HAP-1 (cell line): ENCODE data around the gene TAOK2.
"Not testable (repeated sequence)": the region's sequence is repeated elsewhere in the genome, so short reads cannot be mapped to it uniquely, and the experiment has no call there.

Experiments used
- DNase-seq, 2 experiments: peaks; one replicate each; pipeline ENCODE4 v3.0.0-alpha.2; 2016 to 2020; ENCODE audit warnings: low spot score in 2 of 2
- H3K27me3 ChIP-seq: fragments of 250-450 bp; sonication (Bioruptor Pico); 2 replicates; pipeline ENCODE4 v1.5.1; 2020; ENCODE audit warnings: low read depth, mild to moderate bottlenecking, moderate library complexity
- H3K36me3 ChIP-seq: fragments of 250-450 bp; sonication (Bioruptor Pico); replicated peaks from 2 replicates; pipeline ENCODE4 v1.5.1; 2020; ENCODE audit warnings: mild to moderate bottlenecking
- H3K4me1 ChIP-seq: fragments of 250-450 bp; sonication (Bioruptor Pico); 2 replicates; pipeline ENCODE4 v1.5.1; 2020; ENCODE audit warnings: mild to moderate bottlenecking
- H3K4me3 ChIP-seq: fragments of 250-450 bp; sonication (Bioruptor Pico); 2 replicates; pipeline ENCODE4 v1.5.1; 2020; ENCODE audit warnings: mild to moderate bottlenecking, moderate library complexity
- H3K9me3 ChIP-seq: fragments of 250-450 bp; sonication (Bioruptor Pico); 2 replicates; pipeline ENCODE4 v1.5.1; 2020; ENCODE audit warnings: mild to moderate bottlenecking, moderate library complexity
- in situ Hi-C: fragments of 300-500 bp; cut with MboI; formaldehyde crosslinking; loops from 3 replicates; pipeline ENCODE4 v1.14.3; 2020; ENCODE audit warnings: low sequenced_read_pairs, inconsistent platforms, mixed read lengths

The TAOK2 gene

DNA sequence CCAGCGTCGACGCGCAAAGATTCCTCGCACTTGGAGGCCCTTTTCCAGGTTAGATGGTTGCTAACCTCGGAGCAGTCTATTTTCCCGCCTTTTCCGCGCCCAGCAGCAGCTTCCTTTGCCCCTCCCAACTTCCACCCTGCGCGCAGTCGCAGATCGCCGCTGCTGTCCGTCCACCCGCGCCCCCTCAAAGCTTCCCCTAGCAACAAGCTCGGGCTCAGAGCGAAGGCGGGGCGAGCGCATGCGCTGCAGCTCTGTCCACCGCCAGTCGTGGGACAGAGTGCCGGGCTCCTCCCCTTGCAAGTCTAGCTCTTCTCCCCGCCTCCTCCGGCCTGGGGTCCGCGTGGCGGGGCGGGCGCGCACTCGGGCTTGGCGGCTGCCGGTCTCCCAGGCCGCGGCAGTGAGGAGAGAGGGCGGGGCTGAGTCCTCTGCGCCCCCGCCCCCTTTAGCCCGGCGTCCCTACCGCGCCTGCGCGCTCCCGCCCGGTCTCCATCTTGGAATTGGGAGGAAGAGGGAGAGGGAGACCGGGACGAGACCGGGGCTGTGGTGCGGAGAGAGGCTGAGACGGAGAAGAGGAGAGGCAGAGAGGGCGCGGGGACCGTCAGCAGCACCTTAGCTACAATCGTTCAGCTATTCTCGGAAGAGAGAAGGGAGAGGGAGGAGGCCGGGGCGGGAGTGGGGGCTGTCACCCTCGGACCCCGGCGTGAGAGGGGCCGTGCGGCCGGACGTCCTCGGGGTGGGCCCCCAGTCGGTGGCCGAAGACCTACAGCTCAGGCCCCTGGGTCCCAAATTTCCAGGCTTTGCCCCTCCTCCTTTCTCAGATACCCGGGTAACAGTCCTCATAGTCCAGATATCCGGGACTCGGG is at the start of gene TAOK2:
TSS of gene TAOK2 (plus strand) at position 485 of the 863 bp plus-strand sequence. CDS start 3,905 bp downstream, outside the sequence.
- Histone ChIP-seq H3K27me3 (no peaks in the 10 kb centered on the region), H3K36me3 (peaks cover 23% of the 10 kb centered on the region), H3K4me3 (peak within 1 kb of the TSS; percentile 73), H3K4me1 (peaks cover 4% of the 10 kb centered on the region; the same call in 1 of the 2 replicates), H3K9me3 (peaks cover 6% of the 10 kb centered on the region)
- in situ Hi-C loops: no loop called here
- peak; percentile 98 to 99 for DNase-seq

DNA sequence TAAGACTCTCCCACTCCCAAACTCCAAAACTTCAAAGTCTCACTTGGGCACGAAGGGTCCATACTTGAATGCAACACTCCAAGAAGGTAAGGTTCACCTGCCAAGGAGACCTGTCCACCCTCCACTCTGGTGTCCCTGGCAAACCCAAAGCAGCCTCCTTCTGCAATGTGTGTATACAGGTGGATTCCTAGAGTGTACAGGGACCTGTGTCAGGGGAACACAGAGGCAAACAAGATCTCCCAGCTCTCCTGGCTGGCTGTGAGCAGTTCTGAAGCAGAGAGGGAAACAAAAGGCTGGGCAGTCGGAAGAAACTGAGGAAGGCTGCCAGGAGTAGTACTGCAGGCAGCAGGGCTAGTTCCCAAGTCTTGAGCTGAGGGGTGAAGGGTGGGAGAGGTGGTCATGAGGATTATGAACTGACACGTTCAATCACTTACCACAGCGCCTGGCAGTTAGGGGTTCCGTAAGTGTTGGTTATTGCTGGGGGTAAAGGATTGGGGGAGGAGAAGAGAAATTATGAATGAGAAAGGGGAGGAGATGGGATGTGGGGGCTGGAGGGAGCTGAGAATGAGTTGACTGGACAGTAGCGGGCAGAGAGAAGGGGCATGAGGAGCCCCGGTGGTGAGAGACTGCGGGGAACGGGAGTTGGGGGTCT is 48.4 kb upstream of the TAOK2 start:
- H3K4me3 ChIP-seq: peak overlapping the region; percentile 66
- H3K9me3 ChIP-seq: no peaks in the 10 kb centered on the region
- H3K4me1 ChIP-seq: peaks cover 39% of the 10 kb centered on the region
- H3K36me3 ChIP-seq: no peaks in the 10 kb centered on the region
- in situ Hi-C loops: no loop called here
- no peaks in the 10 kb centered on the region for H3K27me3 ChIP-seq
- no peak for DNase-seq

DNA sequence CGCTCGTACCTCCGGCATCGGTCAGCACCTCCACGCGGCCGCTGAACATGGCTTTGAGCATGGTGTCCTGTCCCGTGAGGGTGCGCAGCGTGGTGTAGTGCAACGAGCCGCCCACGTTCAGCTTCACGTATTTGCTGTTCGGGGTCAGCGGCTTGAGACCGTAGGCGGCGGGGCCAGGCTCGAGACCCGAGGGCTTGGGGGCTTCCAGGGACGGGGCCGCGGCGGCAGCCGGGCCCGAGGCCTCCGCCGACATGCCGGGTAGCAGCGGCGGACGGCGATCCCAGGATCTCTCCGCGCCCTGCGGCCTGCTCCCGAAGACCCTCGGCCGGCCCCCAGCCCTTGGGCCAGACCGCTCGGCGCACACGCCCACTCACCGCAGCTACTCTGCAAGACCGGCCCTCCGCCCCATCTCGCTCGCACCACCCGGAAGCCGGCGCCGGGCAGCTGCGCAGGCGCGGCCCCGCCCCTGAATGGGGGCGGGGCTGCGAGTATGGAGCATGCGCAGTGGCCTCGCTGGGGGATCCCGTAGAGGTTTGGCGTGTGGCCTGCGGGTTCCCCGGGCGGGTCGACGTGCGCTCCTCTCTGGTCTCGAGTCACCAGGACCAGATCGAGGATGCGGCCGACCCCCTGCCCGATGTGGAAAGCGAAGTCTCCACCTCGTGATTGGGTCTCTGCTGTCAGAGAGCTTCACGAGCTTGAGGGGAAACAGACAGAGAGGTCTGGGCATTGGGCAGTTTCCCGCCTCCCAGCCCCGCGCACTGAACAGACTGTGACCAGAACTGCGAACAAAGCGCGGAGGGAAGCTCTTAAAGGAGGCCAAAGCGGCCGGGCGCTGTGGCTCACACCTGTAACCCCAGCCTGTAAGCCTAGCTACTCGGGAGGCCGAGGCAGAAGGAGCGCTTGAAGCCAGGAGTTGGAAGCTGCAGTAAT is 47.6 kb upstream of the TAOK2 start, which contains the start of gene KCTD13:
TSS of gene KCTD13 (minus strand) at position 446 of the 930 bp plus-strand sequence. CDS start at position 253, 193 bp downstream.
- DNase-seq: peak; percentile 77 to 90
- no peaks in the 10 kb centered on the region for H3K27me3 ChIP-seq

DNA sequence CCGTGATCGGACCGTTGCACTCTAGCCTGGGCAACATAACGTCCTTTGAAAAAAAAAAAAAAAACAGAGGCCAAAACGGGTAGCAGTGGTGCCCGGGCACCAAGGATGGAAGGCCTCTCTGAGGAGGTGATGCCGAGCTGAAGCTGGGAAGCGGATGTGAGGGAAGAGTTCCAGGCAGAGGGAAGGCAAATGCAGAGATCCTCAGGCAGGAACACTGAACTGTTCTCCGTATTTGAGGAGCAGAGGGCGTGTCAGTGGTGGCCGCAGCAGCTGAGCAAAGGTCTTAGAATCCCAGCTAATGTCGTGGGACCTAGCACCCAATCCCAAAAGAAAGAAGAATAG is 47.0 kb upstream of the TAOK2 start:
- peak overlapping the region; percentile 66 for H3K4me3 ChIP-seq
- no peaks in the 10 kb centered on the region for H3K27me3 ChIP-seq
- no peak for DNase-seq
- in situ Hi-C loops: no loop called here
- no peaks in the 10 kb centered on the region for H3K9me3 ChIP-seq
- peaks cover 26% of the 10 kb centered on the region for H3K4me1 ChIP-seq
- H3K36me3 ChIP-seq: no peaks in the 10 kb centered on the region

More for the DNA sequence above, 47.6 kb upstream of the TAOK2 start, which contains the start of gene KCTD13:
- in situ Hi-C loops: no loop called here
- Histone ChIP-seq H3K4me3 (peak within 1 kb of the TSS; percentile 66), H3K4me1 (peaks cover 31% of the 10 kb centered on the region), H3K9me3 (no peaks in the 10 kb centered on the region), H3K36me3 (no peaks in the 10 kb centered on the region)

DNA sequence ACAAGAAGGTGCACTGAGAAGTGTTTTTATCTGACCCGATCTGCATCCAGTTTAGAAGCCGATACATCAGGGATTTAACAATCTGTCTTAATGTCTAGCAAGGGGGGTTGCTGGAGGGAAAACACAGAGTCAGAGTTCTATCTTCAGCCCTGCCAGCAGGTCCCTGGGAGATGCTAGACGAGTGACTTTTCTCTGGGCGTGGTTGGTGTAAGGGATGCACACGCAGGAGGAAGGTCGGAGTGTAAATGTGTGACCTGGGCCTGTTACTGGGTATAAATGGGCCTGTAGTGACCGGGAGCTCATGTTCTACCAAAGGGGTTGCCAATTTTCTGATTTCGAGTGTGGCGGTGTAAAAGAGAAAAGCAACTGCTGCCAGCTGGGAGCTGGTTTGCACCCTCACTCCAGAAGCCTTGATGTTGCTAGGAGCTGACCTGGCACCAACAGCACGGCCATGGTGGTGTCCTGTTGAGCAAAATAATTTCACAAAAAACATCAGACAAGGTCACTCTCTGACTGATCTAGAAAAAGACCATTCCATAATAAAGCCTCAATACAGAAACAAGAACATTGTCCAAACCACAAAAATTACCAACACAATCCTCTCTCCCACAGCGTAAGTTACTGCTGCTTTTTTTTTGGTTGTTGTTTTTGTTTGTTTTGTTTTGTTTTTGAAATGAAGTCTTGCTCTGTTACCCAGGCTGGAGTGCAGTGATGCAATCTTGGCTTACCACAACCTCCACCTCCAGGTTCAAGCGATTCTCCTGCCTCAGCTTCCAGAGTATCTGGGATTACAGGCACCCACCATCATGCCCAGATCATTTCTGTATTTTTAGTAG is 46.4 kb upstream of the TAOK2 start:
- H3K9me3 ChIP-seq: no peaks in the 10 kb centered on the region
- H3K27me3 ChIP-seq: no peaks in the 10 kb centered on the region
- DNase-seq: no peak
- no peaks in the 10 kb centered on the region for H3K36me3 ChIP-seq
- in situ Hi-C loops: no loop called here
- peaks cover 20% of the 10 kb centered on the region for H3K4me1 ChIP-seq
- H3K4me3 ChIP-seq: peak overlapping the region; percentile 66

DNA sequence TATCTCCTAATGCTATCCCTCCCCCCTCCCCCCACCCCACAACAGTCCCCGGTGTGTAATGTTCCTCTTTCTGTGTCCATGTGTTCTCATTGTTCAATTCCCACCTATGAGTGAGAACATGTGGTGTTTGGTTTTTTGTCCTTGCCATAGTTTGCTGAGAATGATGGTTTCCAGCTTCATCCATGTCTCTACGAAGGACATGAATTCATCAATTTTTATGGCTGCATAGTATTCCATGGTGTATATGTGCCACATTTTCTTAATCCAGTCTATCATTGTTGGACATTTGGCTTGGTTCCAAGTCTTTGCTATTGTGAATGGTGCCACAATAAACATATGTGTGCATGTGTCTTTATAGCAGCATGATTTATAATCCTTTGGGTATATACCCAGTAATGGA is 41.9 kb upstream of the TAOK2 start:
- H3K36me3 ChIP-seq, H3K4me1 ChIP-seq, in situ Hi-C loops, H3K4me3 ChIP-seq, DNase-seq, H3K27me3 ChIP-seq, H3K9me3 ChIP-seq: not testable (repeated sequence)

DNA sequence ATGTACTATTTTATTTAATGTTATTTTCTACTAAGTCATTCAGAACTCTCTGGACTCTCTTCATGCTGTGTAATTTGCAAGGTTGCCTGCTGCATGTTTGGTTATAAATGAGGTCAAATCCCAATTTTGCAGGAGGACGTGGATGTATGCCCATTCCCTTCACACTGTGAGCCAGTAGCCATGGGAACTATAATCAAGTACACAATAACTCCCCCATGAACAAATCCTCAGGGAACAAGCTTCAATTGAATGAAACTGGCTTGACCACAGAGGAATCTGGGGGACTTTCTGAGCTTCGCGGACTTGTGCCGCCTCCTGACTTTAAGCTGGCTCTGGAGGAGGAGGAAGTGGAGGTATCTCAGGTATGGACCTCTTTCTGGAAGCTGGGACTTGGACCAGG is 33.0 kb upstream of the TAOK2 start:
- DNase-seq: peak in 1 of 2 experiments; percentile 20
- Histone ChIP-seq H3K27me3 (no peaks in the 10 kb centered on the region), H3K4me1 (peaks cover 13% of the 10 kb centered on the region), H3K9me3 (no peaks in the 10 kb centered on the region; the same call in 1 of the 2 replicates), H3K36me3 (no peaks in the 10 kb centered on the region), H3K4me3 (no peak overlapping the region)
- in situ Hi-C loops: no loop called here

DNA sequence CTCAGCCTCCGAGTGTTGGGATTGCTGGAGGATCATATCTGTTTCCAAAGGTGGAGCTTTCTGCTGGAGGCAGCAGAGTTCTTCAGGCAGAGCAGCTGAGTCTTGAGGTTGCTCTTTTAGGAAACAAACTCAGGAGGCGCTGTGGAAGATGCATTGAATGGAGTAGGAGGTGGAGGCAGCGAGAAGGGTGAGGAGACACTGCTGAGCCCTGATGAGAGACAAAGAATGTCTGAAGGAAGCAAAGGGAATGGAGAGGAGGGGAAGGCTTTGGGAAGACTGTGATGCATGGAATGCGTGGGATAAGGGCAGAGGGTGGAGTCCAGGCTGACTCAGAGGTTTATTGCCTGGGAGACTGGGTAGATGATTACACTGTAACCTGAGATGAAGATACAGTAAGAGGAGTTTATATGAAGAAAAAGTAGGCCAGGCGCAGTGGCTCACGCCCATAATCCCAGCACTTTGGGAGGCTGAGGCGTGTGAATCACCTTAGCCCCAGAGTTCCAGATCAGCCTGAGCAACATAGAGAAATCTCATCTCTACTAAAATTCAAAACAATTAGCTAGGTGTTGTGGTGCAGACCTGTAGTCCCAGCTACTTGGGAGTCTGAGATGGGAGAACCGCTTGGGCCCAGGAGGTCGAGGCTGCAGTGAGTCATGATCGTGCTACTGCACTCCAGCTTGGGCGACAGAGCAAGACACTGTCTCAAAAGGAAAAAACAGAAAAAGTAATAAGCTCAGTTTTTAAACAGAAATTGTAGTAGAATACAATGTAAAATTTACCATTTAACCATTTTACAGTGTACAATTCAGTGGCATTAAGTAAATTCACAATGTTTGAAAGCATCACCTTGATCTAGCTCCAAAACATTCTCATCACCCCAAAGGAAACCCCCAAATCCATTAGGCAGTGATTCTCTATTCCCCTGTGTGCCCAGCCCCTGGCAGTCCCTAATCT is 29.5 kb upstream of the TAOK2 start:
- peaks cover 13% of the 10 kb centered on the region for H3K4me1 ChIP-seq
- H3K27me3 ChIP-seq: no peaks in the 10 kb centered on the region
- H3K9me3 ChIP-seq: peaks cover 2% of the 10 kb centered on the region; the same call in 1 of the 2 replicates
- no peaks in the 10 kb centered on the region for H3K36me3 ChIP-seq
- DNase-seq: peak; percentile 78 to 93
- H3K4me3 ChIP-seq: no peak overlapping the region
- in situ Hi-C loops: no loop called here

DNA sequence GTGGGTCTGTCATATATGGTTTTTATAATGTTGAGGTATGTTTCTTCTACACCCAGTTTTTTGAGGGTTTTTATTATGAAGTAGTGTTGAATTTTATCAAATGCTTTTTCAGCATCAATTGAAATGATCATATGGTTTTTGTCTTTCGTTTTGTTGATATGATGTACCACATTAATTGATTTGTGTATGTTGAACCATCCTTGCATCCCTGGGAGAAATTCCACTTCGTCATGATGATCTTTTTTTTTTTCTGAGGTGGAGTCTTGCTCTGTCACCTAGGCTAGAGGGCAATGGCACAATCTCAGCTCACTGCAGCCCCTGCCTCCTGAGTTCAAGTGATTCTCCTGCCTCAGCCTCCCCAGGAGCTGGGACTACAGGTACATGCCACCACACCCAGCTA is 25.8 kb upstream of the TAOK2 start:
- Histone ChIP-seq H3K36me3 (no peaks in the 10 kb centered on the region), H3K9me3 (peaks cover 10% of the 10 kb centered on the region), H3K27me3 (no peaks in the 10 kb centered on the region), H3K4me3 (no peak overlapping the region), H3K4me1 (peaks cover 13% of the 10 kb centered on the region)
- DNase-seq: no peak
- in situ Hi-C loops: no loop called here

DNA sequence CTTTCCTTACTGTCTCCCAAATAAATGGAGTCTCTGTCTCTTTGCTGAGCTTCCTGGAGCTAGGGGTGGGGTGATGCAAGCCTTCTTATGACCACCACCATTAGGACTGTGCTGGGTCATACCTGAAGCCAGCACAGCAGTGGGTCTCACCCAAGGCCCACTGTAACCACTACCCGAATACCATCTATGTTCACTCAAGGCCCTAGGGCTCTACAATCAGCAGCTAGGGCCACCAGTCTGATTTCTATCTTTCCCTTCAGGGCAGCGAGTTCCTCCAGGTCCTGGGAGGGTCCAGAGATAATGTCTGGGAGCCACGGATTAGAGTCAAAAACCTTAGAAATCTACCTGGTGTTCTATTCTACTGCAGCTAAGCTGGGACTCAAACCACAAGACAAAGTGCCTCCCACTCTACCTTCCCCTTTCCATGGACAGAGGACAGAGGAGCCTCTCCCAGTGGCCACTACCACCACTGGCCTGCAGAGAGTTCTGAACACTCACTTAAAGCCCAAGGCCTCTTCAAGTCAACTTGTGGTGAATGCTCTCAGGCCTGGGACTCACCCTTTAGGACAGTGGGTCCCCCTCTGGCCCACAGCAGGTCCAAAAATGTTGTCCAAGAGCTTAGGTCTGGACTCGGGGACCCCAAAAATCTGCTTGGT is 22.7 kb upstream of the TAOK2 start:
- no peak for DNase-seq
- in situ Hi-C loops: no loop called here
- H3K27me3 ChIP-seq: no peaks in the 10 kb centered on the region
- H3K9me3 ChIP-seq: peaks cover 10% of the 10 kb centered on the region
- H3K36me3 ChIP-seq: no peaks in the 10 kb centered on the region
- no peaks in the 10 kb centered on the region for H3K4me1 ChIP-seq
- no peak overlapping the region for H3K4me3 ChIP-seq

DNA sequence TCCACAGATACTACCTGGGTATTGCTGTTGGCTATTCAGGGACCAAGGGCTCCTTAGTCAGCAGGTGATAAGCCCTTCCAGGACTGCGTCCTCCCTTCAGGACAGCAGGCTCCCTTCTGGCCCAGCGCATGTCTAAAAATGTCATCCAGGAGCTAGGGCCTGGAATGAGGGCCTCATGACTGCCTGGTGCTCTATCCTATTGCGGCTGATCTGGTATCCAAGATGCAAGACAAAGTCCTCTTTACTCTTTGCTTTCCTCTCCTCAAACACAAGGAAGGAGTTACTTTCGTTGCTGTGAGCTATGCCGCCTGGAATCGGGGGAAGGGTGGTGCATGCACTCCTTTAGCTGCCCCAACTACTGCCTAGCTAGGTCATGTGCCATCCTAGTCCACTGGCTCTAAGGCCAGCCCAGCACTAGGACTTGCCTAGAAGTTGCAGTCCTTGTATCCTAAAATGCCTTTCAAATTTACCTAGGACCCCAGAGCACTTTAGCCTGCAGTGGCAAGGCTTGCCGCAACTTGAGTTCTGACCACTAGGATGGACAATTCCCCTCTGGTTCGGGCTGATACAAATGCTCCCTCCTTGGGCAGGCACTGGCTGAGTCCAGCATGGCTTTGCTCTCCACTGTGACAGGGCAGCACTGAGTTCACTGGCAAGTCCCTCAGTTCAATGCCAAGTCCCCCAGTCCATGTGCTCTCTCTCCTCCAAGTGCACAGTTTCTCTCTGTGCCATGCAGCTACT is 21.9 kb upstream of the TAOK2 start:
- DNase-seq: no peak
- H3K27me3 ChIP-seq: peaks cover 3% of the 10 kb centered on the region; the same call in 1 of the 2 replicates
- in situ Hi-C loops: no loop called here
- H3K4me3 ChIP-seq: no peak overlapping the region
- peaks cover 10% of the 10 kb centered on the region for H3K9me3 ChIP-seq
- H3K36me3 ChIP-seq: no peaks in the 10 kb centered on the region
- H3K4me1 ChIP-seq: no peaks in the 10 kb centered on the region
